ENCODE data around the gene MAP3K8.

- TF ChIP-seq CTCF (IDR thresholded peaks at IDR 0.05) (no peak), POLR2AphosphoS5 (IDR thresholded peaks at IDR 0.05) (no peak), POLR2A (IDR thresholded peaks at IDR 0.05; ENCODE audit: low read depth) (no peak), EP300 (IDR thresholded peaks at IDR 0.05) (no peak)
Measured at GRCh38 chr10:30420766-30421165, 13.2 kb upstream of the MAP3K8 start.

Measured in esophagus muscularis mucosa (tissue), 4 donors.